HG03558 (cell line): ENCODE data around the gene JAKMIP3.
"Not testable (repeated sequence)": the region's sequence is repeated elsewhere in the genome, so short reads cannot be mapped to it uniquely, and the experiment has no call there.

Experiments used
- ATAC-seq: cut with Tn5 transposase; IDR thresholded peaks from one replicate; pipeline ENCODE4 v1.9.1; 2021; ENCODE audit warnings: moderate number of reproducible peaks; ENCODE audit not compliant: unreplicated experiment; ENCODE audit errors: extremely low read depth

The JAKMIP3 gene

DNA sequence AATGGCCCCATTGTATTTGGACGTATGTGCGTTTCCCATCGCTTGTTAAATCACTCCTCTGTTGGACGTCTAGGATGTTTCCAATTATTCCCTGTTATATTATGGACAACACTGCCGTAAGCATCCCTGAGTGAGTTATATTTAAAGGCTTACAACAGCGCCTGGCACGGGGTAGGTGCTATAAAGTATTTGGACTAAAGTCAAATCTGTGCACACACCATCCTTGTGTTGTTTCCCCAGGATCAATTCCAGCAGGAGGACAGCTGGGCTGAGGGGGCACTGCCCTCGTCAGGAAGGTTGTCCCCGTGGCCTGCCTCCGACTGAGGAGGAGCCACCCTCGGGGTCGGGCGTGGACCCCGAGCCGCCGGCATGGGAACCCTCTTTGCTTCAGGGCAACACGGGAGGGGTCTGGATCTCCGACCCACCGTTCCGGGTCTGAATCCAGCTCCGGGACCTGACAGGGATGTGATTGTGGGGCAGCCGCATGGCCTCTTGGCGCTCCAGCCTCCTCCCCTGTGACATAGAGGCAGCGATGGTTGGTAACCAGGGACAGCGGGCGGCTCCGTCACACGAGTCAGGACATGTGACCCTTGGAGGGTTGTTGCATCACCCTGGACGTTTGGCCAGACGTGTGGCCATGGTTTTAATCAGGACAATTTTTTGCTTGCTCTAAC is 1.5 kb upstream of the JAKMIP3 start:
- ATAC-seq = no peak

DNA sequence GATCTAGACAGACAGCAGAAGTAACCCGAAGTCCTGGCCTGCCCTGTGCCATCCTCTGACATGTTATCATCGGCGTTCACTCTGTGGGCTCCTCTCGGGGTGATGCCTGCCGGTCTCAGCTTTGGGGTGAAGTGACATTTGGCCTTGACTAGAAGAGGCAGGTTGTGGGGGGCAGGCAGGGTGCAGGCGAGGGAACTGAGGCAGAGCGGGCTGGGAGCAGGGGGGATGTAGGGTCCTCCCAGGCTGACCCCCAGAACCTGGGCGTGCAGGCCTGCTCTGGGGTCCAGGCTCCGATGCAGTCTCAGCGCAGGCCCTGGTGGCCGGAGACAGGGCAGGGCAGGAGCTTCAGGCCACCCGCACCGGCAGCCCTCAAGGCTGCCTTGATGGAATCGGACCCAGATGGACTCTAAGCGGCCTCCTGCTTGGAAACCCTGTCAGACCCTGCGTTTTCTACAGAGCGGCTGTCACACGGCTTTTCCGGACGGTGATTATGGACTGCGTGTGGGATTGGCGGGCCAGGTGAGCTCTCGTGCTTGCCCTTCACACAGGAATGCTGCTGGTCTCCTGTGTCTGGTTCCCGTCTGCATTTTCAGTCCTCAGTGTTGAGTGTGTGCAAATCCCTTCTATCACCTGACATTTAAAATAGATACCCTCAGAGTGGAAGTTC is 842 bp upstream of the JAKMIP3 start:
- no peak for ATAC-seq

DNA sequence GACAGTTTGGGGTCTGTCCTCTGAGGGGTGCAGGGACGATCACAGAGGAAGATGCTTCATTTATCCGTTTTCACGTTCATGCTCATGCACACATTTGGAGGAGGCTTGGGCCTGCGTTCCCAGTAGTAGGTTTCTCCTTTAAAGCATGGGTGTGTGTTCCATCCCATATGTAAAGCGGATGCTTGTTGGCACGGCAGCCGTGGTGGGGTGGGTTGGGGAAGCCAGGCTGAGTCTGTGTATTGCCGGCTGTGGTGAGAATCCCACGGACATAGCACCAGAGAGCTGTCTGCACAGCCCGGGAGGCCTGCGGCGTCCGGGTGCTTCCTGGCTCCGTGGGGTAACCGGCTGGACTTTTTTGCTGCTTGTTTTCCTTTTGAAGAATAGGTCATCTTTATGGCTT is 440 bp downstream of the JAKMIP3 start:
- ATAC-seq = no peak

- ATAC-seq = no peak
Measured at GRCh38 chr10:132066812-132067211, 1.1 kb downstream of the JAKMIP3 start.

GRCh38 chr10:132068431-132069121 is 2.8 kb downstream of the JAKMIP3 start:
- ATAC-seq = no peak

DNA sequence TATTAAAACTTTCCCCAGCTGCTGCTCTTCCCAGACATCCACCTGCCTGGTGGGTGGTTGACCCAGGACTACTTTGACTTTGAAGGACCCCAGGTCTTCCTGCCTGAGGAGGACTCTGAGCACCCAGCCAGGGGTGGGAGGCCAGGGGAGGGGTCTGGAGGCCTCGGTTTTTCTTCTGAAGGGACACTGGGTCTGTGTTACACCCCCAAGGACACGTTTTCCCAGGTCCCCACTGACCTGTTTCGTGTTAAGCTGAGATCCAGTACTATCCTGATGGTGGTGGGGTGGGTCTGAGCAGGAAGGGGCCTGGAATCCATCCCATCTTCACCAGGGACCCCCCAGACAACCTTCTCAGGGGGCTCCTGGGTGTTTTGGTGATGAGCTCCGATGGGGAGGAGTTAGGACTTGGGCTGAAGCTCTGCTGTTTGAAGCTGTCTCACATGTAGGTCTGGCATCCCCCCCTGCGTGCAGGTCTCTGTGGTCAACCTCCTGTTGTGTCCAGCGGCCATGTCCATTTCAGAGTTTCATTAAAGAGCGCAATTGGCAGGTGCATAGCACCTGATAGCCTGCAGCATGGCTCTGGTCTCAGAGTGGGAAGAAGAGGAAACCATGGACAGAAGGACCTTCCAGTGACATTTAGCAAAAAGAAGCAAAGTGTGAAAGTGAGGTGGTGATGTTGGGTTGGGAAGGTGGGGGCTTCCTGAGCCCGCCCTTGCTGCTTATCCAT is 3.5 kb downstream of the JAKMIP3 start:
- no peak for ATAC-seq

GRCh38 chr10:132069849-132070182 is 4.1 kb downstream of the JAKMIP3 start:
- ATAC-seq = no peak

DNA sequence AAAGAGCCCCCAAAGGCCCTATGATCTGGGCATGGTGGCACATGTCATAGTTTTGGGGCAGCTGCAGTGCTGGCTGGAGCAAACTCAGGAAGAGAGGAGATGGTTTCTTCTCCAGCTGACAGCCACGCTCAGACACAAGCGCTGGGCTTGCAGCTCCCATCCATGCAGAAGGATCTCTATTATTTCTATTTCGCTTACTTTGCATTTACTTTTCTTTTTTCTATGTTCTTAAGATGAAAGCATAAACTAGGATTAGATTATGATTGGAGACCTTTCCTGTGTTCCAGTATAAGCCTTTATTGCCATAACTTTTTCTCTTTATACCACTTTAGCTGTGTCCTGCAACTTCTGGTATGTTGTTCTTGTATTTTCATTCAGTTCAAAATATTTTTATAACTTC is 5.0 kb downstream of the JAKMIP3 start:
- no peak for ATAC-seq

- no peak for ATAC-seq
Measured at GRCh38 chr10:132071667-132072066, 5.9 kb downstream of the JAKMIP3 start.

GRCh38 chr10:132075909-132076577 is 10.3 kb downstream of the JAKMIP3 start:
- ATAC-seq = no peak

DNA sequence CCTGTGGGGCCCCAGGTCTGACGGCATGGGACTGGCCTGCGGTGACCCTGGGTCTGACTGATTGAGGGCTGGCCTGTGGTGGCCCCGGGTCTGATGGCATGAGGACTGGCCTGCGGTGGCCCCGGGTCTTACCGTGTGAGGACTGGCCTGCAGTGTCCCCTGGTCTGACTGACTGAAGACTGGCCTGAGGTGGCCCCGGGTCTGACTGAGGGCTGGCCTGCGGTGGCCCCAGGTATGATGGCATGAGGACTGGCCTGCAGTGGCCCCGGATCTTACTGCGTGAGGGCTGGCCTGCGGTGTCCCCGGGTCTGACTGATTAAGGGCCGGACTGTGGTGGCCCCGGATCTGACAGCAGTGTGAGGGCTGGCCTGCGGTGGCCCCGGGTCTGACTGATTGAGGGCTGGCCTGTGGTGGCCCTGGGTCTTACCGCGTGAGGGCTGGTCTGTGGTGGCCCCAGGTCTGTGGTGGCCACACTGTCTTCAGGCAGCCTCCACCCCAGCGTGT is 10.9 kb downstream of the JAKMIP3 start:
- ATAC-seq = no peak

DNA sequence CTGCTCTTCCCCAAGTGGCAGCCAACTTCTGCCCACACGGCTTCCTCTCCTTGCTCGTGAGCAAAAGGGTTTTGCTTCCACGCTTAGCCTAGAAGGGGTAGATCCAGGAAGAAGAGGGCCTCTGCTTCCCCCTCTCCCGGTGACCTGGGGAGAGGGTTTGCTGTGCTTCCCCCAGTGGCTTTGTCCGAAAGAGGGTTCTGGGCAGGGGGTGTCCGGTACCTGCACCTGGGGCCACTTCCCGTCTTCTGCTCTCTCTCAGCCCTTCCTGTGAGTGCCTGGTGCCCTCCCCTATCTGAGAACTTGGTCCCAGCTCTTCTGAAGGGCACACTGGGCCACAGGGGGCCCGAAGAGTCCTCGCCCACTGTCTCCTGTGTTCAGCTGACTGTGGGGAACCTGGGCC is 11.3 kb downstream of the JAKMIP3 start:
- ATAC-seq = no peak

- no peak for ATAC-seq
Measured at GRCh38 chr10:132078746-132079345, 13.1 kb downstream of the JAKMIP3 start.

DNA sequence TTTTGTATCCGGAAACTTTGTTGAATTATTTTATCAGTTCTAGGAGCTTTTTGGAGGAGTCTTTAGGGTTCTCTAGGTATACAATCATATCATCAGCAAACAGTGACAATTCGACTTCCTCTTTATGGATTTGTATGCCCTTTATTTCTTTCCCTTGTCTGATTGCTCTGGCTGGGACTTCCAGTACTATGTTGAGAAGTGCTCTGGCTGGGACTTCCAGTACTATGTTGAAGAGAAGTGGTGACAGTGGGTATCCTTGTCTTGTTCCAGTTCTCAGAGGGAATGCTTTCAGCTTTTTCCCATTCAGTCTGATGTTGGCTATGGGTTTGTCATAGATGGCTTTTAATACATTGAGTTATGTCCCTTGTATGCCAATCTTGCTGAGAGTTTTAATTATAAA is 18.6 kb downstream of the JAKMIP3 start:
- ATAC-seq = not testable (repeated sequence)

DNA sequence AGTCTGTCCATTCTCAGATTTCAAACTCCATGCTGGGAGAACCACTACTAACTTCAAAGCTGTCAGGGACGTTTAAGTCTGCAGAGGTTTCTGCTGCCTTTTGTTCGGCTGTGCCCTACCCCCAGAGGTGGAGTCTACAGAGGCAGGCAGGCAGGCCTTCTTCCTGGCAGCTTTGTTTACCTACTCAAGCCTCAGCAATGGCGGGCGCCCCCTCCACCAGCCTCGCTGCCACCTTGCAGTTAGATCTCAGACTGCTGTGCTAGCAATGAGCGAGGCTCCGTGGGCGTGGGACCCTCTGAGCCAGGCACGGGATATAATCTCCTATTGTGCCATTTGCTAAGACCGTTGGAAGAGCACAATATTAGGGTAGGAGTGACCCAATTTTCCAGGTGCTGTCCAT is 27.5 kb downstream of the JAKMIP3 start:
- ATAC-seq = not testable (repeated sequence)

- ATAC-seq = no peak
Measured at GRCh38 chr10:132094581-132095234, 29.0 kb downstream of the JAKMIP3 start.

GRCh38 chr10:132095403-132096113 is 29.8 kb downstream of the JAKMIP3 start:
- no peak for ATAC-seq

DNA sequence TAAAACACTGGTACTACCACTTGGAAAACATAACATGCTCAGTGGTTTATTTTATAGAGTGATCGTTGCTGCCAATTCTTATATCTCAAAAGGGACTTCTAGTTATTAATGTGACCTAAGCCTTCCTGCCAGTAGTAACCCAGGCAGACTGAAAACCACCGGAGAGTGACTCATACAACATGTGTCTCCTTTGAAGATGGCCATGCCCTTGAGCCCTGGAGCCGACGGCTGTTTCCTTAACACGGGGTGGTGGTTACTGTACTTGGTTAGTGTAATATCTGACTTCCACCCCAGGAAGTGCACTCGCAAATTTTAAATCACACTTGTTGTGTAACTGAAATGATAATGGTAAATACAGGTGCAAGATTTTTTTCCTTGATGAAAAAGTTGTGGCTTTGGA is 30.5 kb downstream of the JAKMIP3 start:
- no peak for ATAC-seq
